OCI-LY3 (cell line): ENCODE results near the gene ZC2HC1C.

Experiments
- H2AFZ ChIP-seq: fragments of 200-600, 300-600 bp; shearing (Covaris generic); 2 replicates; pipeline ENCODE4 v1.6.0; 2014; ENCODE audit warnings: antibody characterized with exemption, low read depth, low read length
- H3K27ac ChIP-seq: fragments of 200-600, 300-600 bp; sonication (generic); 2 replicates; pipeline ENCODE4 v1.5.1; 2014; ENCODE audit warnings: mild to moderate bottlenecking, low read length, moderate library complexity, mixed read lengths
- H3K27me3 ChIP-seq: fragments of 200-600, 300-600 bp; sonication (generic); 2 replicates; pipeline ENCODE4 v1.6.1; 2014; ENCODE audit warnings: low read depth, low read length, mixed read lengths
- H3K36me3 ChIP-seq: fragments of 200-600, 300-600 bp; sonication (generic); replicated peaks from 2 replicates; pipeline ENCODE3; 2014; ENCODE audit warnings: low read depth, low read length, mixed read lengths
- H3K4me1 ChIP-seq: fragments of 300-600, 200-600 bp; sonication (generic); 2 replicates; pipeline ENCODE4 v1.6.1; 2014; ENCODE audit warnings: low read length, mixed read lengths
- H3K4me2 ChIP-seq: fragments of 200-600, 300-600 bp; sonication (generic); 2 replicates; pipeline ENCODE4 v1.6.1; 2014; ENCODE audit warnings: low read length, mixed read lengths
- H3K4me3 ChIP-seq: fragments of 300-600, 200-600 bp; sonication (generic); 2 replicates; pipeline ENCODE4 v1.5.1; 2014; ENCODE audit warnings: antibody characterized with exemption, mild to moderate bottlenecking, low read length, moderate library complexity
- H3K79me2 ChIP-seq: fragments of 300-600, 200-600 bp; shearing (Covaris generic); 2 replicates; pipeline ENCODE4 v1.6.1; 2014; ENCODE audit warnings: mild to moderate bottlenecking, low read length, mixed read lengths
- H3K9ac ChIP-seq: fragments of 300-600, 200-600 bp; shearing (Covaris generic); 2 replicates; pipeline ENCODE4 v1.6.0; 2014; ENCODE audit warnings: mild to moderate bottlenecking, low read length, moderate library complexity
- H3K9me3 ChIP-seq: fragments of 200-600, 300-600 bp; shearing (Covaris generic); 2 replicates; pipeline ENCODE4 v1.6.1; 2014; ENCODE audit warnings: low read length, mixed read lengths; ENCODE audit not compliant: insufficient read depth
- H4K20me1 ChIP-seq: fragments of 200-600, 300-600 bp; sonication (generic); 2 replicates; pipeline ENCODE4 v1.6.1; 2016; ENCODE audit warnings: low read length, mixed read lengths; ENCODE audit not compliant: insufficient read depth
- CTCF ChIP-seq: fragments of 200-600, 300-600 bp; sonication (generic); IDR thresholded peaks from 2 replicates; pipeline ENCODE4 v1.5.1; 2014; ENCODE audit warnings: antibody characterized with exemption, low read length, low read depth
- EZH2phosphoT487 ChIP-seq: fragments of 200-600 bp; shearing (Covaris generic); IDR thresholded peaks from 2 replicates; pipeline ENCODE4 v1.6.1; 2018; ENCODE audit warnings: antibody characterized with exemption, mixed run types, low read depth

The ZC2HC1C gene

GRCh38 chr14:75069121-75069810, at the start of gene ZC2HC1C:
Gene ZC2HC1C, plus strand, starts transcription at chr14:75069641. Its CDS starts 933 bp downstream, at chr14:75070574.
- H3K9me3 ChIP-seq = no peaks in the 10 kb centered on the region
- peaks cover 10% of the 10 kb centered on the region for H3K4me1 ChIP-seq
- H3K4me3 ChIP-seq = peak within 1 kb of the TSS; percentile 84
- peaks cover 9% of the 10 kb centered on the region for H3K79me2 ChIP-seq
- H3K27ac ChIP-seq = peak within 1 kb of the TSS; percentile 18; the same call in 1 of the 2 replicates
- peak within 1 kb of the TSS; percentile 72 for H3K9ac ChIP-seq
- no peak for TF ChIP-seq EZH2phosphoT487
- no peak for TF ChIP-seq CTCF
- H3K27me3 ChIP-seq = no peaks in the 10 kb centered on the region
- H2AFZ ChIP-seq = peak within 1 kb of the TSS; percentile 89
- H3K36me3 ChIP-seq = no peaks in the 10 kb centered on the region
- peak within 1 kb of the TSS; percentile 97 for H3K4me2 ChIP-seq
- no peaks in the 10 kb centered on the region for H4K20me1 ChIP-seq

- Histone ChIP-seq H2AFZ (no peak overlapping the region), H4K20me1 (no peaks in the 10 kb centered on the region), H3K79me2 (no peaks in the 10 kb centered on the region), H3K27ac (no peak overlapping the region), H3K9ac (no peak overlapping the region), H3K9me3 (no peaks in the 10 kb centered on the region), H3K4me1 (no peaks in the 10 kb centered on the region), H3K4me3 (no peak overlapping the region), H3K36me3 (peaks cover 39% of the 10 kb centered on the region), H3K27me3 (no peaks in the 10 kb centered on the region), H3K4me2 (no peak overlapping the region)
- peak; percentile 30 for TF ChIP-seq CTCF
- no peak for TF ChIP-seq EZH2phosphoT487
Observed at GRCh38 chr14:75022655-75023054, 46.8 kb upstream of the ZC2HC1C start.

- Histone ChIP-seq H3K4me1 (no peaks in the 10 kb centered on the region), H3K9ac (no peak overlapping the region), H3K27me3 (no peaks in the 10 kb centered on the region), H3K4me3 (no peak overlapping the region), H3K4me2 (no peak overlapping the region), H3K36me3 (peaks cover 37% of the 10 kb centered on the region), H2AFZ (no peak overlapping the region), H3K79me2 (no peaks in the 10 kb centered on the region), H3K9me3 (no peaks in the 10 kb centered on the region), H4K20me1 (no peaks in the 10 kb centered on the region), H3K27ac (no peak overlapping the region)
- TF ChIP-seq CTCF (no peak), EZH2phosphoT487 (no peak)
Observed at GRCh38 chr14:75023108-75023507, 46.3 kb upstream of the ZC2HC1C start.

GRCh38 chr14:75025082-75025481, 44.4 kb upstream of the ZC2HC1C start:
- peaks cover 28% of the 10 kb centered on the region for H3K36me3 ChIP-seq
- H3K4me3 ChIP-seq = no peak overlapping the region
- H3K27me3 ChIP-seq = no peaks in the 10 kb centered on the region
- no peaks in the 10 kb centered on the region for H4K20me1 ChIP-seq
- no peak overlapping the region for H3K4me2 ChIP-seq
- H3K9me3 ChIP-seq = no peaks in the 10 kb centered on the region
- no peaks in the 10 kb centered on the region for H3K79me2 ChIP-seq
- no peak overlapping the region for H2AFZ ChIP-seq
- TF ChIP-seq CTCF = no peak
- TF ChIP-seq EZH2phosphoT487 = no peak
- no peak overlapping the region for H3K27ac ChIP-seq
- no peaks in the 10 kb centered on the region for H3K4me1 ChIP-seq
- no peak overlapping the region for H3K9ac ChIP-seq
